ENCODE results near the gene RBM28.

GRCh38 chr7:128318691-128319090, 25.0 kb downstream of the RBM28 start:
- TF ChIP-seq BMI1 (IDR thresholded peaks at IDR 0.05; ENCODE audit: borderline replicate concordance) (no peak), POLR2A (IDR thresholded peaks at IDR 0.05; ENCODE audit: low read depth, low read length) (no peak), HDAC2 (IDR thresholded peaks at IDR 0.05) (no peak), RCOR1 (conservative IDR thresholded peaks at IDR 0.05; ENCODE audit: low read depth, low read length) (no peak), MYC (IDR thresholded peaks at IDR 0.05; ENCODE audit: insufficient read depth, insufficient read length, insufficient replicate concordance, low read length, severe bottlenecking) (no peak)
